Left ventricle myocardium superior (tissue), 1 donor: ENCODE data around the gene PPM1J. TPM values are rescaled to one million over a fixed set of nuclear protein-coding genes. Genes with fewer than 3 reads are reported as not detected.

Experiments used
- ATAC-seq: fragments of 200-7000 bp; cut with Tn5 transposase; one replicate; pipeline ENCODE4 v1.9.1; 2020; ENCODE audit warnings: mild to moderate bottlenecking, moderate library complexity
- DNase-seq: peaks from one replicate; pipeline ENCODE4 v3.0.0-alpha.2; 2020
- intact Hi-C: fragments of 100-400 bp; cut with micrococcal nuclease; formaldehyde crosslinking; loops from one replicate; pipeline ENCODE4 v1.11.0; 2022
- total RNA-seq: library from RNA; stranded (reverse); fragmentation: NEBNext Ultra II Directional; extraction: Animal tissue kit (Norgen Biotek cat#: 25700); gene quantifications from one replicate; pipeline ENCODE4 v1.2.1, GENCODE V29; 2021
- donor health status: DM: no; HTN: yes; CAD: no; lungs with severe emphysema.

The PPM1J gene
- total RNA-seq, 1 donor from 2014 or later, result 7.2 TPM

DNA sequence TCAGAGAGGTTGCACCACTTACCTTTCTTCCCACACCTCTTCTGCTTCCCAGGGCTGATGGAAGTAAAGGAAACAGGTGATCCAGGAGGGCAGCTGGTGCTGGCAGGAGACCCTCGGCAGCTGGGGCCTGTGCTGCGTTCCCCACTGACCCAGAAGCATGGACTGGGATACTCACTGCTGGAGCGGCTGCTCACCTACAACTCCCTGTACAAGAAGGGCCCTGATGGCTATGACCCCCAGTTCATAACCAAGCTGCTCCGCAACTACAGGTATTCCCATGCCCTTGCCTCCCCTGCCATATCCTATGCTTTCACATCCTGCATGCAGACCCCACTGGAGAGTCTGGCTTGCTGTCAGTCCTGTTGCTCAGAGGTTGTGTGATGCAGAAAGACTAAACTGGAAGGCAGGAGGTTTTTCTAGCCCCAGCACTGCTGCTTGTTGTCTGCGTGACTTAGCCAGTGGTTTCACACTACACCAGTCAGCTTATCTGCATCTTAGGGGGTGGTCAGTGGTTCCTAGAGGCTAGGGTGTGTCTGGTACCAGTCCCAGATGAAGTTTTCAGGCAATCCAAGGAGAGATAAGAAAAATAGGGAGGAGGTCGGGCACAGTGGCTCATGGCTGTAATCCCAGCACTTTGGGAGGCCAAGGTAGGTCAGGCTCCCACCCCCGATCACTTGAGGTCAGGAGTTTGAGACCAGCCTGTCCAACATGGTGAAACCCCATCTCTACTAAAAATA, 18.4 kb downstream of the PPM1J start:
- intact Hi-C loops, result no loop called here
- ATAC-seq, result no peak
- no peak for DNase-seq

DNA sequence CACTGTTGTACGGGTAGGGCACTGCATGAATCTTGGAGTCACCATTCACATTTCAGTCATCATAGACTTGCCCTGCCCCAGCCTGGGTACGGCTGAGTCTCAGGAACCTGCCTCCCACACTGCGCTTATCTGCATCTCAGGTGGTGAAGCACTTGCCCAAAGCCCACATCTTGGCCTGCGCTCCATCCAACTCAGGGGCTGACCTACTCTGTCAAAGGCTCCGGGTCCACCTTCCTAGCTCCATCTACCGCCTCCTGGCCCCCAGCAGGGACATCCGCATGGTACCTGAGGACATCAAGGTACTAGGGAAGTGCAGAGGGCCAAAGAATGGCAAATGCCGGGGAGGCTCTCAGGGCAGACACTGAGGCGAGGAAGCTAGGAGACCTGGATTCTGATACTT, 19.9 kb downstream of the PPM1J start:
- intact Hi-C loops, result no loop called here
- DNase-seq (no peak), ATAC-seq (no peak)

DNA sequence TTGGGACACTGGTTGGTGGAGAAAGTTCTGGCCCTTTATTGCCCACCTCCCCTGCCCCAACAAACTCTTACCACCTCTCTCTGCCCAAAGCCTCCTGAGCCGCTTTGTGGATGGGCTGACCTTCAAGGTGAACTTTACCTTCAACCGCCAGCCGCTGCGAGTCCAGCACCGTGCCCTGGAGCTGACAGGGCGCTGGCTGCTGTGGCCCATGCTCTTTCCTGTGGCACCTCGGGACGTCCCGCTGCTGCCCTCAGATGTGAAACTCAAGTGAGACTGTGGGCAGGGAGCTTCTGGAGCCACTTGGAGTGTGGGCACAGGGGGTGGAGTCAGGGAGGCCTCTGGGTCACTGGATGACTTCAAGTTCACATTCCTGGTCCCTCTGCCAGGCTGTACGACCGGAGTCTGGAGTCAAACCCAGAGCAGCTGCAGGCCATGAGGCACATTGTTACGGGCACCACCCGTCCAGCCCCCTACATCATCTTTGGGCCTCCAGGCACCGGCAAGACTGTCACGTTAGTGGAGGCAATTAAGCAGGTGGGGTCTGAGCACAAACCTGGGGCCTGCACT, 20.7 kb downstream of the PPM1J start:
- ATAC-seq (no peak), DNase-seq (no peak)
- intact Hi-C loops, result no loop called here

DNA sequence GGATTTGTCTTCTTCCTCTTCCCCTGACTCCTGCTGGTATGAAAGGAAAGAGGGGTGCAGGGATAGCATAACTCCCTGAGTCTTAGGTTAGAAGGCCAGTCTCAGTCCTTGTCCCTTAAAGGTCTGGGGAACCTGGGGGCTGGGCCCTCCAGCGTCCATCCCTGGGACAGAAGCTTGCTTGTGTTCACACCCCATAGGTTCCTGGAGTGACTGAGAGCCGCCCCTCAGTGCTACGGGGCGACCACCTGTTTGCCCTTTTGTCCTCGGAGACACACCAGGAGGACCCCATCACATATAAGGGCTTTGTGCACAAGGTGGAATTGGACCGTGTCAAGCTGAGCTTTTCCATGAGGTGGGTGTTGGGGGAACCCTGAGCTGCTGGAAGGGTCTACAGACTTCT, 21.3 kb downstream of the PPM1J start:
- ATAC-seq (no peak), DNase-seq (no peak)
- intact Hi-C loops, result no loop called here

DNA sequence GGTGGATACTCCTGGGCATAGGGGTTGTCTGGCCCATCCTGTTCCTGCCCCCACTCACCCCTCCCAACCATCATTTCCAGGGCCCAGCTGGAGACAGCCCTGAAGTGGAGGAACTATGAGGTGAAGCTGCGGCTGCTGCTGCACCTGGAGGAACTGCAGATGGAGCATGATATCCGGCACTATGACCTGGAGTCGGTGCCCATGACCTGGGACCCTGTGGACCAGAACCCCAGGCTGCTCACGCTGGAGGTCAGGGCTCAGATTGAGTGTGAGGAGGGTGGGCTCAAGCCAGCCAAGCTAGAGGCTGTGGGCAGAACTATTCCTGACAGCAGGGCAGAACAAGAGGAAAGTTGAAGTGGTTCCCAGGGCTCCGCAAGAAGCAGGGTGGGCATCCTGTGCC, 22.5 kb downstream of the PPM1J start:
- intact Hi-C loops, result no loop called here
- ATAC-seq, result no peak
- no peak for DNase-seq

DNA sequence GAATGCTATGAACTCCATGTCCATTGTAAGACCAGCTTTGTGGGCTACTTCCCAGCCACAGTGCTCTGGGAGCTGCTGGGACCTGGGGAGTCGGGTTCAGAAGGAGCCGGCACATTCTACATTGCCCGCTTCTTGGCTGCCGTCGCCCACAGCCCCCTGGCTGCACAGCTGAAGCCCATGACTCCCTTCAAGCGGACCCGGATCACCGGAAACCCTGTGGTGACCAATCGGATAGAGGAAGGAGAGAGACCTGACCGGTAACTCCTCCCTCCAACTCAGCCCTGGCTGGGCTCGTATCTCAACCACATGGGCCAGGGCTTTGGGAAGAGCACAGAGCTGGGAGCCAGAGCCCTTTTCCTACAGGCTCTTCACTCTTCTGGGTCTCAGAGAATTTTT, 25.3 kb downstream of the PPM1J start:
- ATAC-seq, result no peak
- DNase-seq, result no peak
- intact Hi-C loops, result no loop called here

DNA sequence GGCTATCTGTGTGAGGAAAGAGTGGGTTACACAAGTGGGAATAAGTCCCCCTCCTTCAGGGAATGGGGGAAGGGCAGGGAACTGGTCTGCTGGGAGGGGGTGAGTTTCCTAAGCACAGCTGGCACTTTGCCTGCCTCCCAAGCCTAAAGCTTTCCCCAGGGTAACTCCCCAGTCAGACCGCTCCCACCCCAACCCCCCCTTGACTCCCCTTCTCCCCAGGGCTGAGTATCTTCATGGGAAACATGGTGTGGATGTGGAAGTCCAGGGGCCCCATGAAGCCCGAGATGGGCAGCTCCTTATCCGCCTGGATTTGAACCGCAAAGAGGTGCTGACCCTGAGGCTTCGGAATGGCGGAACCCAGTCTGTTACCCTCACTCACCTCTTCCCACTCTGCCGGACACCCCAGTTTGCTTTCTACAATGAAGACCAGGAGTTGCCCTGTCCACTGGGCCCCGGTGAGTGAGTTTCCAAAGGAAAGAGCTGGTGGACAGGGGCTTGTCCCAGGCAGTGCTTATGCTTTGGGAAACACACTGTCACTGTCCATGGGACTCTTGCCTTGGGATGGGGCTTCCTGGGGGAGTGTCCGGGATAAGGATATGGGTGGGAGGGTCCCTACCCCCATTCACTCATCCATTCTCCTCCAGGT, 25.8 kb downstream of the PPM1J start:
- no peak for DNase-seq
- no peak for ATAC-seq
- intact Hi-C loops, result no loop called here

DNA sequence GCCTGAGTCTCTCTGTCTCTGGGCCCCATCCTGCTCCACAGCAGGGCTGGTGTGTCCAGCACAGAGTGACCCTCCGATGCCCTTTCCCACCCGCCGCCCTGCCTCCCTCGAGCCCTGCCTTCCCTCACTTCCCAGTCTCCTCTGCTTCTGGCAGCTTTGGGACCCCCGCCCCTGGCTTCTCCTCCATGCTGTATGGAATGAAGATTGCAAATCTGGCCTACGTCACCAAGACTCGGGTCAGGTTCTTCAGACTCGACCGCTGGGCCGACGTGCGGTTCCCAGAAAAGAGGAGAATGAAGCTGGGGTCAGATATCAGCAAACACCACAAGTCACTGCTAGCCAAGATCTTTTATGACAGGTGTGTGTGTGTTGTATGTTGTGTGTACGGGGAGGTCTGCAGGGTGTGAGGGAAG, 26.3 kb downstream of the PPM1J start:
- DNase-seq (peak; percentile 61), ATAC-seq (peak; percentile 73)
- intact Hi-C loops, result no loop called here

DNA sequence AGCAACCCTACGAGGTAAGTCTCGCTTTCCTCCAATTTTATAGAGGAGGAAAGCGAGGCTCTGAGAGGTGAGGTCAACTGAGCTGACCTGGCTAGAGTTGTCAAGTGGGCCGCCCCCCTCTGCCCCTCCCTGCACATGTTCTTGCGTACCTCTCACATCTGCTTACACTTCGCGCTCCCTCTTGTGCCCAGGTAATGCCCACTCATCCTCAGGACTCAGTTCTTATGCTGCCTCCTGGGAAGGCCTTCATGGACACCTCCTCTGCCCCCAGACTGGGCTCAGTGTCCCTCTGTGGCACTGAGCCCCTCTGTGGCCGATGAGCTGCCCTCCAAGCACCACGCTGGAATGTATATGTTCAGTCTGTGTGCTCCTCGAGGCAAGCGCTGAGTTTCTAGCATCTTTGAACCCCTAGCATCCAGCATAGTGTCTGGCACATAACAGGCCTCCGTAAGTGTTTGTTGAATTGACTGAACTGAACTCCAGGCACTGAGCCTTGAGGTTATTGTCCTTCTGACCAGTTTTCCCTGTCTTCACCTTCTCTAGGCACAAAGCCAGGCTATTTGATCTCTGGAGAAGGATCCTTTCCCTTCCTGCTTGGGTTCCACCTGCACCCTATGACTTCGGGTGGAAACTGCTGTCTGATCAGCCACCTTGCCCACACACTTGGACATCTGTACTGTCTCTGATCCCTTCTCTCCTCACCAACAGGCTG, 27.2 kb downstream of the PPM1J start:
- DNase-seq (no peak), ATAC-seq (no peak)
- intact Hi-C loops, result no loop called here

DNA sequence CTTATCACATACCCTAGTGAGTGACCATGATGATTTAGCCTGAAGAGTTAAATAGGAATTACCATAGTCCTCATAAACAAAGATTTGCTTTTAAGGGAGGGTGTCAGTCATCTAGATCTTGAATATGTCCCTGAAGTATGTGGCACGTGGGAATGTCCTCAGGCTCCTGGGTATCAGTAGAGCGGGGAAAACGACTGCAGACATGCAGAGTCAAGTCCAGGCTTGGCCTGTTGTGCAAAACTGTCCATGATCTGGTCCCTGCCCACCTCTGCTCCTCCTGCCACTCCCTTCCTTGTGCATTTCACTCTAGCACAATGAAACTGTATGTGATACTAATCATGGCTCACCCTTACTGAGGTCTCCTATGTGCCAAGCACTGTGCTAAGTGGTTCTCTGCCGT, 27.8 kb downstream of the PPM1J start:
- intact Hi-C loops, result no loop called here
- DNase-seq, result no peak
- no peak for ATAC-seq

DNA sequence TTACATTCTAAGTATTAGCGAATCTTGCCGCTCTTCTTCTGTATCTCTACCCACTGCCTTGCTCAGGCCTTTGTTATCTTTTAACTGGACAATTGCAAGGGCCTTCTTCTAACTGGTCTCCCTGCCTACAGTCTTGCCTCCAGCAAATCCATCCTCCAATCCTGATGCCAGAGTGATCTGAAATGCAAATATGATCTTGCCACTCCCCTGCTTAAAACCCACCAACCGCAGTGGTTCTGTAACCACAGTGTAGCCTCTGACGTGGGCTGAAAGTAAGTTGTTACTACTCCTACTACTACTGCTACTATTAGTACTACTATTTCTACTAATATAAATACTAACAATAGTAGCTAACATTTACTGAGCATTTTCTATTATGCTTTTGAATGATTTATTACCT, 28.3 kb downstream of the PPM1J start:
- intact Hi-C loops, result no loop called here
- DNase-seq (no peak), ATAC-seq (no peak)

DNA sequence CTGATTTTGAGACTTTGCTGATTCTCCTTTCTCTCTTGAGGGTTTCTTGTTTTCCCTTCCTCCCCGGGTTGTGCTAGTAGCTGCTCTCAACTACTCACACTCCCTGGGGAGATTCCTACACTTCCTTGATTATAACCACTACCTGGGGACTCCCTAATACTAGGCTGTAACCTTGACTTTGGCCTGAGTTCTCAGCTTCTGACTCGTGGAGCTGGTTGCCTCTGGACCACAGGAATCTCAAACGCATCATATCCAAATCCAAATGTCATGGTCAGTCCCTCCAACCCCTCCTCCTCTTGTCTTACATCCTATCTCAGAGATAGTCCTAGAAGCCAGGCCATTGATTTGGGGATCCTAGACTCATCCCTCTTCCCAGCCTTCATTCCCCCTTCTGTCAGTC, 28.7 kb downstream of the PPM1J start:
- ATAC-seq (no peak), DNase-seq (no peak)
- intact Hi-C loops, result no loop called here

DNA sequence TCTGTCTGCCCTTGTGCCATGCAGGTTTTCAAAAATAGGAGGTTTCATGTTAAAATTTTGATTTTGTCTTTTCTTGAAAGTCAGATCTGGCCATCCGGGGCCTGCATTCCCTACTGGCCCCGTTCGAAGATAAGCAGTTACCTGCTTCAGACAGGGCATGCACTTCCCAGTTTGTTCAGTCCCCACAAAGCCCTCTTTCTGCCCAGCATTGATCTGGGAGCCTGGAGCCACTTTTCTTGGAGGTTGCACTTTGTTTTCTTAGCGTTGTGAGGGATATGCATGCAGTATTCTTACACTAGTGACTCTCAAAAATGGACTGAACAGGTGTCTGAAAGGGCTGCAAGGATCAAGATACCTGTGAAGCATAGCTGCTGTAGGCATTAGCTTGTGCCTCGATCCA, 29.2 kb downstream of the PPM1J start:
- intact Hi-C loops, result no loop called here
- DNase-seq, result no peak

DNA sequence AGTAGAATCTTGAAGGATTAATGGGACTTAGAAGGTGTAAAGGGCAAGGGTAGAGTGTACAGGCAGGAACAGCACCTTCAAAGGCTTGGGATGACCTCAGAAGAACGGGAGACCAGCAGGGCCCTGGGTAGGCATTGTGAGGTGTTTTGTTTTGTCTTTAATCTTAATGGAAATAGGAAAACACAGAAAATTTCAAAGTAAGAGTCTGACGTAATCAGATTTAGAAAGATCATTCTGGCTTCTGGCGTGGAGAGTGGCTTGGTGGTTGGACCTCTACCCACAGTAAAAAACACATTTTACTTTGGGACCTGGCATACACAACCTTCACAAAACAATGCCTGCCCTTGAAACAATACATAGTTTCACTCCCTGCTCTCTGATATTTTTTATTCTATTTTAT, 36.5 kb downstream of the PPM1J start:
- no peak for DNase-seq
- intact Hi-C loops, result no loop called here
- ATAC-seq, result no peak

More for the DNA sequence above, 29.2 kb downstream of the PPM1J start:
- ATAC-seq, result no peak

DNA sequence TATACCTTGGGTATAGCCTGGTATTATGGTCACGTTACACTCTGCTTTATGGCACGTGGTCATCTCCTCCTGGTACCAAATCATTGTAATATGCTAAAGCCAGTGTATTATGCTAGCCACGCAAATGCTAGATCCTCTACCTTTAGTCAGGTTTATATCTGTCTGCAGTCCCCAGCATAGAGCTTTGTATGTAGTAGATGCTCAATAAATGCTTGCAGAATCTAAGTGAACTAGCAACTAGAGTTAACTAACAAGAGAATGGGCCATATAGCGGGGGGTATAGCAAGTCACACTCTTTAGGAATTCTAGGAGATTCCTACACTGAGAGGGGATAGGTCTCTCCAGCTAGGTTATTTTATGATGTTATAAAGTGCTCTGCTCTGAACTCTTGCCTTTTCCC, 37.6 kb downstream of the PPM1J start:
- ATAC-seq (no peak), DNase-seq (no peak)
- intact Hi-C loops, result no loop called here

DNA sequence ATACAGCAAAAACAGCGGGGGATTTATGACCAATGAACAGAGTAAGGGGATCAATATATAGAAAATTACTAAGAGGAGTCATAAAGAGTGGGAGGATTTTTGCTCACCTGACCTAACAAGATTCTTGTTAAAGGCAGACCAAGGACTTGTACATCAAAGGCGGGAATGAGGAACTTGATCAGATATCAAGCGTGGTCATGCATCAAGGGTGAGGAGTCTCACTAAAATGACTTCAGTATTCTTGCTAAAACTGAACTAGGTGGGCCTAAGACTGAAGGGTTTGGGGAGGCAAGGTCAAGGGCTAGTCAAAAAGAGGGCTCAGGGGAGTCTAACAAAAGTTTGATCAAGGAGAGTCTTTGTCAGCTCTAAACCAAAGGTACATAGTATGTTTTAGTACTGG, 38.6 kb downstream of the PPM1J start:
- intact Hi-C loops, result no loop called here
- ATAC-seq (no peak), DNase-seq (no peak)

DNA sequence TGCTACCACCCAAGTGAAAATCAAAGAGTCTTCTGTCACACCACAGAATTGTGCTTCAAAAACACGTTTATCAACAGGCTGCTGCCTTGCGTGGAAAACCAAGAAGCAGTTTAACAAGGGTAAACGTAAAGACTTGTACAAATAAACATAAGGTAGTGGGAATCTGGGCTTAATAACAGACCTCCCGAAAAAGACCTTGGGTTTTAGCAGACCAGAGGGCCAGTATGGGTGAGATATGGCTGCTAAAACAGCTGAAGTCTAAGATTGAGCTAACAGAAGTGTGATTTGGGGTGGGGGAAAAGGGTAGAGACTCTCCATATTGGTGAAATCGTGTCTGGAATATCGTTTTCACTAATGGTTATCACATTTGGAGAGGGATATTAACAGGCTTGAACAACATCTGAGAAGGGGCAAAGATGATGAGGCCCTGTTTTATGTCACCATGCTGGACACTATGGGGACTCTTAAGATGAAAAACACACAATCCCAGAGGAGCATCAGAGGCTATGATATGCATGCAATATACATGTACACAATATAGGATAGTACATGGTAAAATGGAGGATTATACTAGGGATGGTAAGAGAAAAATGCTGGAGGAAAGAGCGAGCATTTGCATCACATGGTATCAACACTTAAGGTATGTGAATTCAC, 39.3 kb downstream of the PPM1J start:
- intact Hi-C loops, result no loop called here
- ATAC-seq (no peak), DNase-seq (no peak)

DNA sequence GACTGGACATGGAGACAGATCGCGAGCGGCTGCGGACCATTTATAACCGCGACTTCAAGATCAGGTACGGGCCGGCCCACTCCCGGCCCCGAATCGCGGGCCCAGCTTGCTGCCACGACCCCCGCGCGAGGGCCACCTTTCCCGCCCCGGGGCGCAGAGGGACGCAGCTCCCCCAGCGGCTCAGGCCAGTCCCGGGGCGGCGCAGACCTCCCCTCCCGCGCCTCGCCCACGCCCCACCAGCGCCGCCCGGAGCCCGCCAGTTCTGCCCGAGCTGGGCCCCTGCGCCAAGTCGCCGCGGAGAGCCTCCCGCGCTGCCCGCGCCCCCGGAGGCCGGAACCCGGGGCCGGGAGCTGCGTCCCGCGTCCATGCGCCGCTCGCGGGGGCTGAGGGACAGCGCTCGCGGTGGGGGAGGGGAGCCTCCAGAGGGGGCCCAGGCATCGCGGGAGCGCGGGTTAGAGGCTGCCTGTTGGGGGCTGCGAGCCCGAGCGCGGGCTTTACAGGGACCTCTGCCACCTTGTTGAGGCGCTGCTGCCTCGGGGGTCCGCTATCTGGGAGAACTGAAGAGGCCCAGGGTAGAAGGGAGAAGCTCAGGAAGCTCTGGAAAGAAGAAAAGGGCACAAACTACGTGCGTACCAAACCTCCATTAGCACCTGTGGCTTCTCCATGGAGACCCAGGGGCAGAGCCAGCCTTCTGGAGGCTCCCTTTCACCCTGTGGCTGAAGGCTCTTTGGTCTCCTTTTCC, 40.0 kb downstream of the PPM1J start:
- DNase-seq, result peak; percentile 76
- intact Hi-C loops, result no loop called here
- ATAC-seq, result peak; percentile 80

DNA sequence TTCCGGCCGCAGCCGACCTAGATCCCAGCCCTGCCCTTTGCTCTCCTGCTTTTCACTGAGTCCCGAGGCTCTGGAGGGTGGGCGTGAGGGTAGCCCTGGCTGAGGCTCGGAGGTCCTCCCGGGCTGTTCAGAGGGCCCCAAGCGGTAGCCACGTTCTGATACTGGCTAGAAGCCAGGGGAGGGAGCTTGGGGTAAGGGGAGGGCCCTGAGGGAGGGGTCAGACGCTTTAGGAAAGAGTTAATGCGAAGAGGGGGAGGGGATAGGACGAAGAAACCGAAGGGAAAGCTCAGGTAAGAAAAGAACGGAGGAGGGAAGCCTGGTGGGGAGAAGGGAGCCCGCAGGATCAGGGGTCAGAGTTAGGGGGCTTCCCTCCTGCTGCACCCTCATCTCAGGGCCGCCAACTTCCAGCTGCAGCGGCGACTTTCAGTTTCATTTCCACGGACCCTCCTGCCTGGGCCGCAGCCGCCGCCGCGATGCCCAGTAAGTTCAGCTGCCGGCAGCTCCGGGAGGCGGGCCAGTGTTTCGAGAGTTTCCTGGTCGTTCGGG, 40.6 kb downstream of the PPM1J start, which contains the start of gene MOV10:
TSS of gene MOV10 (plus strand) at position 220 of the 546 bp plus-strand sequence. CDS start at position 474, 254 bp downstream.
- intact Hi-C loops, result no loop called here
- ATAC-seq (peak; percentile 78), DNase-seq (peak; percentile 85)
